Ascending aorta (tissue), 2 donors: ENCODE measurements around the gene ZBED6. TPM values are rescaled to one million over a fixed set of nuclear protein-coding genes. Genes with fewer than 3 reads are reported as not detected.
"Not testable (repeated sequence)": the region's sequence is repeated elsewhere in the genome, so short reads cannot be mapped to it uniquely, and the experiment has no call there.

Experiments
- DNase-seq, 2 donors: peaks; one replicate each; pipeline ENCODE4 v3.0.0-alpha.2; 2019; ENCODE audit warnings: low spot score in 2 of 2
- H3K27ac ChIP-seq, 2 donors: fragments of 200-600 bp; sonication (generic); one replicate each; pipeline ENCODE4 v1.5.1; 2016 to 2017; ENCODE audit warnings: mild to moderate bottlenecking in 1 of 2
- H3K27me3 ChIP-seq: fragments of 200-600 bp; sonication (generic); one replicate; pipeline ENCODE4 v1.5.1; 2017
- H3K36me3 ChIP-seq, 2 donors: fragments of 200-600 bp; sonication (generic); one replicate each; pipeline ENCODE4 v1.5.1; 2016
- H3K4me1 ChIP-seq, 2 donors: fragments of 200-600 bp; sonication (generic); one replicate each; pipeline ENCODE4 v1.5.1; 2016 to 2017; ENCODE audit warnings: mild to moderate bottlenecking in 1 of 2
- H3K4me3 ChIP-seq, 2 donors: fragments of 200-600 bp; sonication (generic); one replicate each; pipeline ENCODE4 v1.5.1; 2016 to 2017; ENCODE audit warnings: mild to moderate bottlenecking in 1 of 2
- H3K9me3 ChIP-seq, 2 donors: fragments of 200-600 bp; sonication (generic); one replicate each; pipeline ENCODE4 v1.5.1; 2016
- CTCF ChIP-seq, 3 experiments: fragments of 200-600 bp in 2 of 3; fragments of 450-650 bp in 1 of 3; sonication (generic) in 2 of 3; IDR thresholded peaks; one replicate each; pipeline ENCODE4 v1.5.1; 2016 to 2019; ENCODE audit warnings: antibody characterized with exemption in 3 of 3, mild to moderate bottlenecking in 1 of 3, moderate library complexity in 1 of 3
- intact Hi-C: fragments of 100-400 bp; cut with DNase I; formaldehyde crosslinking; loops from one replicate; pipeline ENCODE4 v1.15.1; 2023
- total RNA-seq: library from RNA; depleted of rRNA; stranded (reverse); fragments of >200 nt; gene quantifications from one replicate; pipeline ENCODE4 v1.1.0, GENCODE V29; 2016

ZBED6 gene
- total RNA-seq, 1 donor from 2014 or later: 1.5 TPM

- no peaks in the 10 kb centered on the region for H3K27me3 ChIP-seq
- no peaks in the 10 kb centered on the region for H3K36me3 ChIP-seq
- H3K9me3 ChIP-seq: no peaks in the 10 kb centered on the region
- H3K4me1 ChIP-seq: no peaks in the 10 kb centered on the region
- H3K27ac ChIP-seq: no peak overlapping the region
- TF ChIP-seq CTCF (IDR thresholded peaks at IDR 0.05): no peak
- intact Hi-C loops: no loop called here
- no peak overlapping the region for H3K4me3 ChIP-seq
- DNase-seq: no peak
Measured at GRCh38 chr1:203756036-203756435, 39.4 kb upstream of the ZBED6 start.

- intact Hi-C loops, H3K27me3 ChIP-seq, H3K4me1 ChIP-seq, H3K36me3 ChIP-seq, DNase-seq, H3K27ac ChIP-seq, H3K4me3 ChIP-seq, H3K9me3 ChIP-seq: not testable (repeated sequence)
Measured at GRCh38 chr1:203758749-203759148, 36.7 kb upstream of the ZBED6 start.

- DNase-seq: no peak
- Histone ChIP-seq H3K27me3 (no peaks in the 10 kb centered on the region), H3K36me3 (no peaks in the 10 kb centered on the region), H3K4me1 (no peaks in the 10 kb centered on the region), H3K4me3 (no peak overlapping the region), H3K27ac (no peak overlapping the region), H3K9me3 (no peaks in the 10 kb centered on the region)
- TF ChIP-seq CTCF (IDR thresholded peaks at IDR 0.05): no peak
- intact Hi-C loops: no loop called here
Measured at GRCh38 chr1:203760506-203760905, 34.9 kb upstream of the ZBED6 start.

- H3K4me1 ChIP-seq, intact Hi-C loops, H3K36me3 ChIP-seq, DNase-seq, H3K27me3 ChIP-seq, H3K4me3 ChIP-seq, H3K9me3 ChIP-seq, H3K27ac ChIP-seq: not testable (repeated sequence)
Measured at GRCh38 chr1:203761958-203762357, 33.5 kb upstream of the ZBED6 start.

GRCh38 chr1:203763505-203763904 is 31.9 kb upstream of the ZBED6 start:
- intact Hi-C loops: no loop called here
- Histone ChIP-seq H3K9me3 (no peaks in the 10 kb centered on the region), H3K36me3 (no peaks in the 10 kb centered on the region), H3K27ac (no peak overlapping the region), H3K4me3 (no peak overlapping the region), H3K4me1 (no peaks in the 10 kb centered on the region), H3K27me3 (no peaks in the 10 kb centered on the region)
- no peak for TF ChIP-seq CTCF (IDR thresholded peaks at IDR 0.05)
- DNase-seq: no peak

- Histone ChIP-seq H3K27ac (no peak overlapping the region), H3K27me3 (no peaks in the 10 kb centered on the region), H3K4me1 (peaks cover 0 to 3% of the 10 kb centered on the region in 2 donors), H3K36me3 (no peaks in the 10 kb centered on the region), H3K4me3 (no peak overlapping the region), H3K9me3 (no peaks in the 10 kb centered on the region)
- DNase-seq: no peak
- TF ChIP-seq CTCF (IDR thresholded peaks at IDR 0.05): no peak
- intact Hi-C loops: no loop called here
Measured at GRCh38 chr1:203764105-203765028, 31.1 kb upstream of the ZBED6 start.
